COR-L47 (cell line): Measurements from ENCODE around the gene PRRT4.
A peak's percentile ranks its signal among the peaks of the same experiment; 100 is the strongest.

Experiments
- DNase-seq: peaks from one replicate; lab custom pipeline; 2025; lab: John Stamatoyannopoulos, UW

PRRT4 gene

DNA sequence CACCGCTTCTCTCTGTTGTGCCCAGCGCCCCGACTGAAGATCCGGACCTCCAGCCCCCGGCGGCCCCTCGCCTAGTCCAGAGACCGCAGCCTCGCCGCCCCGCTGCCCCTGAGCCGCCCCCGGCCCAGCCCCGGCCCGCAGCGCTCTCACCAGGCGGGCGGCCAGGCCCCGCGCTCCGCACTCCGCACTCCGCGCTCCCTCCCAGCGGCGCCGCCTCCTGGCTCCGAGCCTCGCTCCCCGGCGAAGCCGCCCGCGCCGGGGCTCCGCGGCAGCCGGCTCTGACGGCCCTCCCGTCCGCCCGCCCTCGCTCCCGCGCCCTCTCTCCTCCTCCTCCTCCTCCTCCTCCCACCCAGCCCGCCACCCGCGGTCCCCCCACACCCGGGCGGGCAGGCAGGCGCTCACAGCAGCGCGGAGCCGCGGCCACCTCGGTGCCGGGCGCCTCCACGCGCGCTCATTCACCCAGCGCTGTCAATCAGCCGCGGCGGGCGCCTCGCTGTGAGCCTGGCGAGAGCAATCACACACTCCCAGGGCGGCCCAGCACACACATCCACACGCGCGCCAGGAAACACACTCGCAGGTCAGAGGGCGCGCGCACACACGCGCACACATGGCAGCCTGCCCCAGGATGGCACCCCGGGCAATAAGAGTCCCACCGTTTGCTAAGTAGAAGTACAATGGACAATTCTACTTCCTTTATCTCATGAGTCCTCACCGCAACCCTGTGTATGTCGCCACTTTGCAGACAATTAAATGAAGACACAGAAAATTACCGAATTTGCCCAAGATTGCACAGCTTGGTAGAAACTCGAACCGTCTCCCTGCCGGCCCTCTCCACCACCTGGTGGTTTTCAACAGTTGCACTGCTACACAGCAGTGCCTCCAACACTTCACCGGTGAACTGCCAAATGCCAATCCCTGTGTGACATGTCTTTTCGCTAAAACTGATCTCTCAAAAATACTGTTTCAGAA is at the start of gene PRRT4:
TSS of gene PRRT4 (minus strand) at position 280 of the 969 bp plus-strand sequence.
- DNase-seq, result peak; percentile 63

DNA sequence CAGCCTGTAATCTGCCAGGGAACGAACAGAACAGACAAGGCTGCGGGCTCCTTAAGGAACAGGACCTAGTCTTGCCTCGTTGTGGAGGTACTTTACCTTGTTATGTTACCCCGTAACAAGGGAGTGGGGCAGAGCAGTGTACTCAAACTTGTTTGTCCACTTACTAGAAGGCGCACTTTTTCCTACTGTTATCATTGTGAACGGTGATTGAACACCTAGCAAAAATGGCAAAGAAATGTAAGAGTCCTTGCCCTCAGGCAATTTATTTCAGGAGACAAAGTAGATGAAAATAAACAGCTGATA is 48.9 kb upstream of the PRRT4 start:
- DNase-seq, result no peak

DNA sequence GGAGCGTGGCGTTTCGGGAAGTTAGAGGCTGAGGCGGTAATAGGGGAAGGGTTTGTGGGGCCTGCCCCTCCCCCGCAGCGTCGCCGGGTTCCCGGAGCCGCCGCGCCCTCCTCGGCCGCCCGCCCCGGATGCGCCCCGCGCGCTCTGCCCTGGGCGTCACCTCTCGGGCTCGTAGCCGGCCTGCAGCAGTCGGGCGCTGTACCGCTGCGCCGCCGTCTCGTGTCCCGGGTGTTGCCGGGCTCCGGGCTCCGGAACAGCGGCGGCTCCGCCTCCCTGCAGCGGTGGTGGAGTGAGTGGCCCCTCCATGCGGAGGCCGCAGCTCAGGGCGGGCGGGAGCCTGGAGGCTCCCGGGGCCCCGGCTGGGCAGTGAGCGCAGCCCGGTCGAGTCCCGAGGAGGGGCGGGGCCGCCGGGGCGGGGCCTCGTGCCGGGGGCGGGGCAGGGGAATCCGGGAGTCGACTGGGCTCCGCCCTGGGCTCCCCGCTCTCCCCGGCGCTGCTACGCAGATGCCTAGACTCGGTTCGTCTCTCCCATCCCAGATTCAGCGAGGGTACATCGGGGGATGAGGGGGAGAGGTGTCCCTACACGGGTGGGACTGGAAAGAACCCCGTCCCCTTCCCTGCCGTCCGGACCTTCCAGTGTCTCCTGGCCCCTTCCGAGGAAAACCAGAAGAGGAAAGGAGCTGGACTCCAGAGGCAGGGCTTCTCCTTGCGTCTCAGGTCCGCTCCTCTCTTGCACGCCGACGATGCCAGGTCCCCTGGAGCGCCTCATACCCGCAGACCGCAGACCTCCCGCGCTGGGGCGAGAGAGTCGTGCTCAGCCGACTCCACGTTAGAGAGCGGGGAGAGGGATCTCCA is 48.3 kb upstream of the PRRT4 start, which contains the start of gene IMPDH1:
TSS of gene IMPDH1 (minus strand) at position 387 of the 855 bp plus-strand sequence. CDS start at position 306, 81 bp downstream.
- peak; percentile 55 for DNase-seq

DNA sequence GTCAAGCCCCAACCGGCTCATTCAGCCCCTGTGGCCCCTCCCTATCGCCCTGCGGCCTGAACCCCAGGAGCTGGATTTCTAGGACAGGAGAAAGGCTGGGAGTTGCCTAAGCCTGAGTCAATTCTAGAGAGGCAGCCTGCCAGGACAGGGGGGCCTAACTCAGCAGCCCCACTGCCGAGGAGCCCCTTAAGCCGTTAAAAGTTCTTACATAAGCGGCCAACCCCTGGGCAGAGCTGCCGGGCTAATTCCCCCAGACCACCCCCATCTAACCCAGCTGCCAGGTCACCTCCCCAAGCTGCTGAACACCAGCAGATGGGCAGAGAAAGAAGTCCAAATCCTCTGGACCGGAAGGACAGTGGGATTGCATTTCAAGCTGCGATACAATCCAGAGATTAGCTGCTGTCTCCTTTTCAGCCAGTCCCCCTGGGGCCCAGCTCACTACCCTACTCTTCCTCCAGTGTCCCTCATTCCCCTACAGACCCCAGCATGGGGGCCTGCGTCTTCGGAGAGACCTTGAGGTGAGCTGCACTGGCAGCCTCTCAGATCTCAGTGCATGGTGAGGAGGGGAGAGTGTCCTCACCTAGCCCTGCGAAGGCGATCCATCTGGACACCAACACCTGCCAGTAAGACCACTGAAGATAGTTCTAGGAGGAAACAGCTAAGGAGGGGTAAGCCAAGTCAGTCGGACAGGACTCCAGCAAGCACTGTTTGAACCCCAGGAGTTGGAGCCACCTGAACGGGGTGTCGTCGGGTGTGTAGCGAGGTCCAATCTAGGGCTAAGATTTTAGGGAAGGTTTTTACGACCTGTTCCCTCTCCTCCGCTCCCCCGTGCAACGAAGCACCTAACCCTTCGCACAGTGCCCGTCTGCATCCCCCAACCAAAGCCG is 47.5 kb upstream of the PRRT4 start:
- no peak for DNase-seq

DNA sequence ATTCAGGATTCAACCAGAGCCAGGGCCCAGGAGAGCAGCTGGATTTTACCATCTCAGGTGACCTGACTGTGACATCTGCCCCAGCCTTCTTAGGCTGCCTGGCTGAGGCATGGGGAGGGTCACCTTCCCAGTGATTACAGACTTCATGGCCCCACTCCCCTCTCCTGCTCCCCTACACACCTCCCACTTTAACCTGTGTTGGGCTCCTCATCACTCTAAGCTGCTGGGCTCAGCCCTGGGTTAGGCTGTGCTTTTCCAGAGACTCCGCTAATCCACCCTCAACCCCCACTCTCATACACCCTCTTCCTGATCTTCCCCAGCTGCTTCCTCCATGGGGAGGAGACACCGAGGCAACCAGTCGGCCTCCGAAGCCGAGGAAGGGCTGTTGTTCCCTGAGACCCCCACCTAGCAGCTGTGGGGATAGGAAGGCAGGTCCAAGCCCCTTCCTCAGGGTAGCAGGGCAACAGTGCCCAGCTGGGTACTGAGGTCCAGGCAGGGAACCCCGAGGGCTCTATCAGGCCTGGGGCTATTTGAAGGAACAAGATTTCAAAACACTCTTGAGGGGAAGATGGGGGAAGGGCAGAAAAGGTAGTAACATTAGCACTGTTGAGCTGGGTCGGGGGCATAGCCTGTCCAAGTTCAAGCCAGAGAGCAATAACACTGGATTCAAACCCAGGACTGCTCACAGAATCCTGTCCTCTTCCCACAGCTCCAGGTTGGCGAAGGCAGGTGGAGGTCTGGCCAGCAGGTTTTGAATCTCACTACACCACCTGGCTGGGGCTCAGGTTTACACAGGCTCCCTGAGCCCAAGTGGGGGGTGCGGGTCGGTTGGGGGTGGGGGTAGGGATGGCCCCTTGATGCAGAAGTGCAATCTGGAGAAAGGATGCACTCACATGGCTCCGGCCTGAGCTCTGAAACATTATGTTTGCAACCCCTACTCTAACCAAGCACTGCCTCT is 46.5 kb upstream of the PRRT4 start:
- no peak for DNase-seq

GRCh38 chr7:128407233-128407589 is 45.7 kb upstream of the PRRT4 start:
- DNase-seq, result no peak

DNA sequence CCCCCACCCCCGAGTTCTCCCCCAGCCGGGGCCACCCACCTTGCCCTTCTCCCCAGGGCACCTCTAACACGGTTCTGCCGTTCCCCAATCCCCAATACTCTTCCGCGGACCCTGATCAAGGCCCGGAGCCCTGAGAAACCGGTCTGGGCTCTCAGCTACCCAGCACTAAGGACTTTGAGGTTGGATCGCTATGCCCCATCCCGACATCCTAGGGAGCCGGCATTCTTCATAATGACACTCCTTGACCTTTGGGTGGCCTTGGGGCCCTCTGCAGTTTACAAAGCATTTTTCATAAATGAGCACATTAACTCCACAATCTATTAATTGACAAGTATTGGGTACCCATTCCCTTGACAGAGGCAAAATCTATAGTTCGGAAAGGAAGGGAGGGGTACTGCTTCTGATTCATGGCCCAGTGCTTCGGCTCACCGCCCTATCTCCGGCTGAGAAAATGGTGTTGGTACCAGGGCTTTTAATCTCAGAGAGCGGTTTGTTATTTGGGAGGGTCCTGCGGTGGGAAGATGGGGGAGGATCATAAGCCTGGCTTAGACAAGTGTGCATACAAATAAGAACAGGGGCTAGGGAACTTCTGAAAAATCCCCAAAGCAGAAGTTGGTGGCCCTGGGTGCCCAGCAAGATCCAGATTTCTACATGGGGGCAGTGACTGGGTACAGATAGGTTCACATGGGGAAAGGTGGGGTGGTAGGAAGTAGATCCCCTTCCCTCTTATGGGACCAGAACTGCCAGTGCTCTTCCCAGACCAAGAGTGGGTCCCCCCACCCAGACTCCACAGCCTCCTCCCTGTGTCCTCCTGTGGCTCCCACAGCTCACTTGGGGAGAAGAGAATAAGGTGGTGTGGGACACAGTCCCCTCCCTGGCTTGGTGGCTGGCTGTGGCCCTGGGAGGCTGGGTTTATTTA is 45.1 kb upstream of the PRRT4 start:
- no peak for DNase-seq

DNA sequence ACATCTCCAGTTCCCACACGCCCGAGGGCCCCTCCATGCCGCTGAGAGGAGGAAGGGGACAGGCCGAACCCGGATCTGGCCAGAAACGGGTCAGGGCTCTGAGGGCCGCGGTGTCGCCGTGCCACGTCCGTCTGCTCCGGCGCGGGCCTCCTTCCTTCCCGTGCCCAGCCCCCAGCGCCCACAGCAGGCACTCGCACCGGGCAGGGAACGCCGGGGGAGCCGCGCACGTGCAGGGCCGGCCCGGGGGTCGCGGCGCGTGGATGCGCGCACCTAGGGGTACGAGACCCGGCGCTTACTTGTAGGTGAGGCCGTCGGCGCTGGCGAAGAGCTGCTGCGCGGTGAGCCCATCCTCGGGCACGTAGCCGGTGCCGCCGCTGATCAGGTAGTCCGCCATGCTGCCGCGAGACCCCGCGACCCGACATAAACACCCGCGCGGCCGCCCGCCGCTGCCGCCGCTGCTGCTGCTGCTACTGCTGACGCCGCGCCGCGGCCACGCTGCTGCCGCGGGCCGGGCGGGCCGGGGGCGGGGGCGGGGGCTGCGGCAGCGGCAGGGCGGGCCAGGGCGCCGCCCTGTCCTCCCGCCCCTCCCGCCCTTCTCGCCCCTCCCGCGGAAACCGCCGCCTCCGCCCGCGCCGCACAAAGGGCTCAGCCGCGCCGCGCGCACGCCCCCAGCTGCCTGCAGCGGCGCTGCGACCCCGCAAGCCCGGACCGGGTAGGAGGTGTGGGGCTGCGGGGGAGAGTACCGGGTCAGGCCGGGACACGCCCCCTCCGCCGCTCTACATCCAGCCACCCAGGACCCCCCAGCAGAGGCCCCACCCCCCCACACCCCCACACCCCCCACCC is 44.2 kb upstream of the PRRT4 start:
- DNase-seq, result no peak

DNA sequence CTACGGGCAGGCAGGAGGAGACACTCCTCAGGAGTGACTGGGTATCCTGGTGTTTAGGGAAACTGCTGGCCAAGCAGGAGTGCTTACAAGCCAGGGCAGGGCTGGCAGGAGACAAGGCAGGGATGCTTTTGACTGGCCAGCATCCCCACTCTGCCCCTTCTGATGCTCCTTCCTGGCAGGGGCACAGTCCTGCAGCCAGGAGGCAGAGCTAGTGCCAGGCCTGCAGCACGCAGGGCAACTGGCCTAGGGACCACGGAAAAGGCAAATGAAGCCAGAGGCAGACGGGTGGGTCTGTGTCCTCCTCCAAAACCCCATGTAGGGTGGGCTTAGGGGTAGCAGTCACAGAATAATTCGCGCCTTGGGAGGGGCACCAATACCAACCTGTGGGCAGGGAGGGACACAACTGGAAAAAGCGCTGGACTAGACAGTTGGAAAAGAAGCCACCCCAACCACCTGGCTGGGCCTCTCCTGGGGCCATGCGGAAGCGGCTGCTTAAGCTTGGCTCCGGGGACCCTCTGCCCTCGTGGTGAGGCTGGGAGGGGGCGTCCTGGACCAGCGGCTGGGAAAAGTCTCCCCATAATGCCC is 43.5 kb upstream of the PRRT4 start:
- no peak for DNase-seq

GRCh38 chr7:128404143-128404681 is 42.7 kb upstream of the PRRT4 start:
- DNase-seq, result no peak

GRCh38 chr7:128403676-128404075 is 42.2 kb upstream of the PRRT4 start:
- no peak for DNase-seq

DNA sequence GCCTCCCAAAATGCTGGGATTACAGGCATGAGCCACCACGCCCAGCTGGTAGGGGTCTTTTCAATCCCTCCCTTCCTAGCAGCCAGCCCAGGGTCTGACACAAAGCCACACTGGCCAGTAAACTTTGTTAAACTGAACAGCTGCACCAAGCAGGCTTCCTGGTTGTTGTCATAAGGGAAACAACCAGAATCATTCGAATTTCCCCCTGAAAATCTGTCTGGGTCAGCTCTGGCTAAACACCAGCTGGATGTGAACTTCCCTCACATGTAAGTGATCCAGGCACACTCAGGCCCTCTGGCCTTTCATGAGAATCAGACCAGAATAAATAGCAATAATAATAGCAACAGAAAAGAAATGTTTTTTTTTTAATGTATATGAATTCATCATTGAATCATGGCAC is 40.9 kb upstream of the PRRT4 start:
- DNase-seq, result no peak

- no peak for DNase-seq
Measured at GRCh38 chr7:128400566-128400965, 39.1 kb upstream of the PRRT4 start.

DNA sequence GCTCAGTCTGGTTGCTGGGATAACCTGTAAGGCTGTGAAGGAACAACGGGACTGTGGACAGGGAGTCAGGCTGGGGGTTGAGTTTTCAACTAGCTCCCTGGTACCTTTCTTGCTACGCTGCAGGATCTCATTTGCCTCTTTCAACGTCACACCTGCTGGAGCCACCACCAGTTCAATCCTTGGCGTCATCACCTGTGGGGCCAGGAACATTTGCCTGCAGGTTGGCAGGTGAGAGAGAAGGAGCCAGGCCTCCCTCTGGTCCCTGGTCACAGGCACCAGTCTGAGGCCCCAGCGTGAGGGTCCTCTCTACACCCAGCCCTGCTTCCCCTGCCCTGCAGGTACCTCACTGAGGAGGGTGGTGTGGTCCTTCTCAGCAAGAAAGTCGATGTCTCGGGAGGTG is 38.5 kb upstream of the PRRT4 start:
- no peak for DNase-seq

GRCh38 chr7:128398841-128399135 is 37.3 kb upstream of the PRRT4 start:
- no peak for DNase-seq

DNA sequence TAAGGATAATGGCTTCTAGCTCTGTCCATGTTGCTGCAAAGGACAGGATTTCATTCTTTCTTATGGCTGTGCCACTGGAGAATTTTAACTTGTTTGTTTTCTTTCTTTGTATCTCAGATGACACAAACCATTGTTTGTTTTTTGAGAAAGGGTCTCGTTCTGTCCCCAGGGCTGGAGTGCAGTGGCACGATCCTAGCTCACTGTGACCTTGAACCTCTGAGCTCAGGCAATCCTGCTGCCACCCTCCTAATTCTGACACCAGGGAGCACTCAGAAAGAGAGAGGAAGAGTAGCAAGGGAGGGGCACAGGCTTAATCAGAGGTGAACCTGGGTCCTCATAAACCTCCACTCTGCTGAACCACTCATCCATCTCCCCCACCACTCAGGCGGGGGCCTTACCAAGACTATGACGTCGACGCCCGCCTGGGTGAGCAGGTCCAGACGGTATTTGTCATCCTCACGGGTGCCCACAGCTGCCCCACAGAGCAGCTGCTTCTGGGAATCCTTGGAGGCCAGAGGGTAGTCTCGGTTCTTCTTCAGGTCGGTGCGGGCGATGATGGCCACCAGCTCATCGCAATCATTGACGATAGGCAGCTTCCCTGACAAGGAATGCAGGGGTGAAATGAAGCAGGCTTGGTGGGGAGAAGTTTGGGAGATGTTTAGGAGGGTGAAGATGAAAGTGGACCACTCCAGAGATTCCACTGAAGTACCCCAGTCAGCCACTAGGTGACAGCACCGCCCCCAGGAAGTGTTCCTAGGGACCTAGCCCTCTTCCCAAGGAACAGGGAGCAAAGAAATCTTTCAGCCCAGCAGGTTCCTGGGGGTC is 36.7 kb upstream of the PRRT4 start:
- DNase-seq, result peak; percentile 16

GRCh38 chr7:128396357-128396756 is 34.9 kb upstream of the PRRT4 start:
- no peak for DNase-seq
